Retinal pigment epithelial cell (primary cell): ENCODE results near the gene ARL6IP5.

Experiments
- DNase-seq: peaks from one replicate; pipeline ENCODE4 v3.0.0-alpha.2; 2010; ENCODE audit warnings: low read depth
- H3K4me3 ChIP-seq: 2 replicates; pipeline ENCODE4 v1.5.1; 2011; ENCODE audit warnings: mild to moderate bottlenecking, low read length, control low read depth, moderate library complexity
- CTCF ChIP-seq: conservative IDR thresholded peaks from 2 replicates; pipeline ENCODE4 v1.5.1; 2011; ENCODE audit warnings: low read depth, low read length, control low read depth, inconsistent platforms

The ARL6IP5 gene

GRCh38 chr3:69116897-69117296, 32.2 kb downstream of the ARL6IP5 start:
- no peak overlapping the region for H3K4me3 ChIP-seq
- no peak for TF ChIP-seq CTCF
- no peak for DNase-seq

- no peak overlapping the region for H3K4me3 ChIP-seq
- DNase-seq = no peak
- no peak for TF ChIP-seq CTCF
These were observed 33.8 kb downstream of the ARL6IP5 start for GRCh38 chr3:69118555-69118954.

- no peak for TF ChIP-seq CTCF
- H3K4me3 ChIP-seq = no peak overlapping the region
- no peak for DNase-seq
These were observed 34.4 kb downstream of the ARL6IP5 start for GRCh38 chr3:69119138-69119537.

- no peak overlapping the region for H3K4me3 ChIP-seq
- TF ChIP-seq CTCF = no peak
- DNase-seq = no peak
These were observed 34.9 kb downstream of the ARL6IP5 start for GRCh38 chr3:69119681-69120080.

- TF ChIP-seq CTCF = peak; percentile 98
- DNase-seq = peak; percentile 37
- no peak overlapping the region for H3K4me3 ChIP-seq
These were observed 36.2 kb downstream of the ARL6IP5 start for GRCh38 chr3:69120879-69121464.

GRCh38 chr3:69121513-69121912, 36.8 kb downstream of the ARL6IP5 start:
- DNase-seq = no peak
- no peak for TF ChIP-seq CTCF
- H3K4me3 ChIP-seq = no peak overlapping the region

GRCh38 chr3:69121950-69122349, 37.2 kb downstream of the ARL6IP5 start:
- no peak overlapping the region for H3K4me3 ChIP-seq
- no peak for DNase-seq
- TF ChIP-seq CTCF = no peak
